Esophagus squamous epithelium (tissue), 5 donors: Measurements from ENCODE around the gene HIRIP3. TPM values are rescaled to one million over a fixed set of nuclear protein-coding genes. Genes with fewer than 3 reads are reported as not detected.
"Not testable (repeated sequence)": the region's sequence is repeated elsewhere in the genome, so short reads cannot be mapped to it uniquely, and the experiment has no call there.

ENCODE experiments used
- DNase-seq: peaks from one replicate; lab custom pipeline; 2025; lab: John Stamatoyannopoulos, UW
- H3K27ac ChIP-seq, 4 donors: fragments of 200-600 bp; sonication (generic); one replicate each; pipeline ENCODE4 v1.5.1; 2016 to 2019; ENCODE audit warnings: mild to moderate bottlenecking in 1 of 4
- H3K27me3 ChIP-seq, 4 donors: fragments of 200-600 bp; sonication (generic); 1 replicate in 3 of 4; 2 replicates in 1 of 4; pipeline versions ENCODE4 v1.5.1 to v1.6.0; 2017 to 2021; ENCODE audit warnings: antibody characterized with exemption in 1 of 4
- H3K36me3 ChIP-seq, 3 donors: fragments of 200-600 bp; sonication (generic); one replicate each; pipeline ENCODE4 v1.5.1; 2016 to 2019
- H3K4me1 ChIP-seq, 3 donors: fragments of 200-600 bp; sonication (generic); one replicate each; pipeline ENCODE4 v1.5.1; 2017 to 2019
- H3K4me3 ChIP-seq, 4 donors: fragments of 200-600 bp; sonication (generic); 1 replicate in 3 of 4; 2 replicates in 1 of 4; pipeline ENCODE4 v1.5.1; 2016 to 2019; ENCODE audit warnings: mild to moderate bottlenecking in 2 of 4, moderate library complexity in 1 of 4
- H3K9me3 ChIP-seq, 3 donors: fragments of 200-600 bp; sonication (generic); one replicate each; pipeline ENCODE4 v1.5.1; 2016 to 2019
- POLR2A ChIP-seq, 4 donors: fragments of 450-650 bp; IDR thresholded peaks; one replicate each; pipeline ENCODE4 v1.6.1; 2017; ENCODE audit warnings: antibody characterized with exemption in 4 of 4, mild to moderate bottlenecking in 4 of 4, moderate library complexity in 3 of 4
- WGBS, 2 donors: methylation state at CpG; one replicate each; pipeline ENCODE4 v1.1.5; 2018; 5-methylcytosine and 5-hydroxymethylcytosine counted together
- intact Hi-C: fragments of 100-400 bp; cut with DNase I; formaldehyde crosslinking; loops from one replicate; pipeline ENCODE4 v1.15.0; 2022
- total RNA-seq, 4 donors: library from RNA; depleted of rRNA; stranded (reverse); fragments of >200 nt; gene quantifications; one replicate each; pipeline ENCODE4 v1.1.0, GENCODE V29; 2016
- TF ChIP-seq, protein P1 (sequence below), 6 experiments: fragments of 450-650 bp in 4 of 6; fragments of 200-600 bp in 2 of 6; sonication (generic) in 2 of 6; IDR thresholded peaks; one replicate each; pipeline ENCODE4 v1.5.1; 2016 to 2019; ENCODE audit warnings: antibody characterized with exemption in 6 of 6, mild to moderate bottlenecking in 4 of 6, moderate library complexity in 4 of 6
- donor health status: DM: yes; HTN: yes; CAD: no.

HIRIP3 gene, protein sequence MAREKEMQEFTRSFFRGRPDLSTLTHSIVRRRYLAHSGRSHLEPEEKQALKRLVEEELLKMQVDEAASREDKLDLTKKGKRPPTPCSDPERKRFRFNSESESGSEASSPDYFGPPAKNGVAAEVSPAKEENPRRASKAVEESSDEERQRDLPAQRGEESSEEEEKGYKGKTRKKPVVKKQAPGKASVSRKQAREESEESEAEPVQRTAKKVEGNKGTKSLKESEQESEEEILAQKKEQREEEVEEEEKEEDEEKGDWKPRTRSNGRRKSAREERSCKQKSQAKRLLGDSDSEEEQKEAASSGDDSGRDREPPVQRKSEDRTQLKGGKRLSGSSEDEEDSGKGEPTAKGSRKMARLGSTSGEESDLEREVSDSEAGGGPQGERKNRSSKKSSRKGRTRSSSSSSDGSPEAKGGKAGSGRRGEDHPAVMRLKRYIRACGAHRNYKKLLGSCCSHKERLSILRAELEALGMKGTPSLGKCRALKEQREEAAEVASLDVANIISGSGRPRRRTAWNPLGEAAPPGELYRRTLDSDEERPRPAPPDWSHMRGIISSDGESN
- total RNA-seq: 10 to 100 TPM in 2 of 4 donors, 1 to 10 TPM in 2; 5.1 to 12.8 (median 9.7) TPM

DNA sequence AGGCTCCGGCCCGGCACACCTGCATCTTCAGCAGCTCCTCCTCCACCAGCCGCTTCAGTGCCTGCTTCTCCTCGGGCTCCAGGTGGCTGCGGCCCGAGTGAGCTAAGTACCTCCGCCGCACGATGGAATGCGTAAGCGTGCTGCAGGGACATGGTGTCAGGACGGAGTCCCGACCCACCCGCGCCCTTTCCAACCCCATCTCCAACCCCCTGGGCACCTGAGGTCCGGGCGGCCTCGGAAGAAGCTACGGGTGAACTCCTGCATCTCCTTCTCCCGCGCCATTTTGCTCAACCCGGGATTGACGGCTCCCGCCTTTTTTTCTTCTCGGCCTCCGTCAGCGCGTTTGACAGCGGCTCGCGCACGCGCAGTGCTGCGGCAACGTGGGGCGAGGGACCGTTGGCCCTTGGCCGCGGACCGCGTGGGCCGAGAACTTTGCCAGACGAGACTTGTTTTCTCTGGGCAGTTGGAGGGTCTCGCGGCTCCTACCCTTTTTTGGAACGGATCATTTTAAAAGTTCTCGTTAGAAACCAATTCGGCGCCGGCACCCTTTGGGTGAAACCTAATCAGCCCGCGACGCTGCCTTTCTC lies at the start of gene HIRIP3:
HIRIP3 (minus strand) TSS at position 294 of the 587 bp plus-strand sequence; CDS start at position 282, 12 bp downstream.
- H3K4me3 ChIP-seq: peak within 1 kb of the TSS; percentile 58 to 96 (median 82)
- intact Hi-C loops: no loop called here
- peaks cover 5 to 66% (median 27%) of the 10 kb centered on the region in 3 donors for H3K36me3 ChIP-seq
- no peak for TF ChIP-seq POLR2A (IDR thresholded peaks at IDR 0.05)
- peak; percentile 63 for DNase-seq
- H3K27me3 ChIP-seq: no peaks in the 10 kb centered on the region
- H3K9me3 ChIP-seq: no peaks in the 10 kb centered on the region
- 0% methylated on average over 1 of the region's 53 CpGs; no CpG with 5 or more reads in 1 of the 2 donors for WGBS, 2 donors
- peak within 1 kb of the TSS; percentile 90 to 98 (median 96) for H3K27ac ChIP-seq
- peaks cover 19 to 35% (median 20%) of the 10 kb centered on the region in 3 donors for H3K4me1 ChIP-seq

DNA sequence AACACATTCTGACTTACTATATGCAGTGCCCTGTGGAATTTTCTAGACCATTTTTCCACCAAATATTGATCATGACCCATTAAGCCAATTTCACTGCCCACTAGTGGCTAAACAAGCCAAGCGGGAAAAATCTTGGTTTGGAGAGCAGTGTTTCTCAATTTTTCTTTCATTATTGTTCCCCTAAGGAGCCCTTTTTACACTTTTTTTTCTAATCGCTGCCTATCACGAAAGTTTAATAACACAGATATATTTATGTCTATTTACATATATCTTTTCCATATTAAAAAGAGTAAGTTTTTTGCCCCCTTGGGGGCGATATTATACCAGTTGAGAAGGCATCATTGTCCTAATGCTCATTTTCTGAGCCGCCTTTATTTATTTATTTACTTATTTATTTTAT lies 46.4 kb upstream of the HIRIP3 start:
- intact Hi-C loops: no loop called here
- TF ChIP-seq, protein P1, sequence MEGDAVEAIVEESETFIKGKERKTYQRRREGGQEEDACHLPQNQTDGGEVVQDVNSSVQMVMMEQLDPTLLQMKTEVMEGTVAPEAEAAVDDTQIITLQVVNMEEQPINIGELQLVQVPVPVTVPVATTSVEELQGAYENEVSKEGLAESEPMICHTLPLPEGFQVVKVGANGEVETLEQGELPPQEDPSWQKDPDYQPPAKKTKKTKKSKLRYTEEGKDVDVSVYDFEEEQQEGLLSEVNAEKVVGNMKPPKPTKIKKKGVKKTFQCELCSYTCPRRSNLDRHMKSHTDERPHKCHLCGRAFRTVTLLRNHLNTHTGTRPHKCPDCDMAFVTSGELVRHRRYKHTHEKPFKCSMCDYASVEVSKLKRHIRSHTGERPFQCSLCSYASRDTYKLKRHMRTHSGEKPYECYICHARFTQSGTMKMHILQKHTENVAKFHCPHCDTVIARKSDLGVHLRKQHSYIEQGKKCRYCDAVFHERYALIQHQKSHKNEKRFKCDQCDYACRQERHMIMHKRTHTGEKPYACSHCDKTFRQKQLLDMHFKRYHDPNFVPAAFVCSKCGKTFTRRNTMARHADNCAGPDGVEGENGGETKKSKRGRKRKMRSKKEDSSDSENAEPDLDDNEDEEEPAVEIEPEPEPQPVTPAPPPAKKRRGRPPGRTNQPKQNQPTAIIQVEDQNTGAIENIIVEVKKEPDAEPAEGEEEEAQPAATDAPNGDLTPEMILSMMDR (IDR thresholded peaks at IDR 0.05): peak in 4 of 6 experiments; percentile 4 to 44 (median 32)
- TF ChIP-seq POLR2A (IDR thresholded peaks at IDR 0.05): no peak
- DNase-seq: no peak

DNA sequence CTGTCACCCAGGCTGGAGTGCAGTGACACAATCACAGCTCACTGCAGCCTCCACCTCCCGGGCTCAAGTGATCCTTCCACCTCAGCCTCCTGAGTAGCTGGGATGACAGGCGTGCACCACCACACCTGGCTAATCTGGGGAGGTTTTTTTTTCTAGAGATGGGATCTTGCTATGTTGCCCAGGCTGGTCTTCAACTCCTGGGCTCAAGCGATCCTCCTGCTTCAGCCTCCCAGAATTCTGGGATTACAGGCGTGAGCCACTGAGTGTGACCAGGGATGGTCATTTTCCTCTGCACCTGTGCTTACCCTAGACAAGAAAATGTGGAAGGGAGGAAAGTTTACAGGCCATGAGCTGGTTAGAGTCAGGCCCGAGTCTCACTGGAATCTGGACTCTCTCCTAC lies 45.3 kb upstream of the HIRIP3 start:
- intact Hi-C loops, H3K36me3 ChIP-seq, H3K27ac ChIP-seq, H3K4me1 ChIP-seq, DNase-seq, H3K9me3 ChIP-seq, H3K4me3 ChIP-seq: not testable (repeated sequence)
- 85 to 86% methylated on average over 4 to 5 of the region's 5 CpGs for WGBS, 2 donors
- H3K27me3 ChIP-seq: peaks cover 0 to 28% (median 2%) of the 10 kb centered on the region in 4 donors

More for the DNA sequence above, 46.4 kb upstream of the HIRIP3 start:
- Histone ChIP-seq H3K36me3 (no peaks in the 10 kb centered on the region), H3K27me3 (peaks cover 0 to 20% (median 2%) of the 10 kb centered on the region in 4 donors), H3K9me3 (no peaks in the 10 kb centered on the region), H3K4me1 (no peaks in the 10 kb centered on the region), H3K4me3 (no peak overlapping the region), H3K27ac (no peak overlapping the region)
- WGBS, 2 donors: 13 to 16% methylated on average over 5 of the region's 5 CpGs

DNA sequence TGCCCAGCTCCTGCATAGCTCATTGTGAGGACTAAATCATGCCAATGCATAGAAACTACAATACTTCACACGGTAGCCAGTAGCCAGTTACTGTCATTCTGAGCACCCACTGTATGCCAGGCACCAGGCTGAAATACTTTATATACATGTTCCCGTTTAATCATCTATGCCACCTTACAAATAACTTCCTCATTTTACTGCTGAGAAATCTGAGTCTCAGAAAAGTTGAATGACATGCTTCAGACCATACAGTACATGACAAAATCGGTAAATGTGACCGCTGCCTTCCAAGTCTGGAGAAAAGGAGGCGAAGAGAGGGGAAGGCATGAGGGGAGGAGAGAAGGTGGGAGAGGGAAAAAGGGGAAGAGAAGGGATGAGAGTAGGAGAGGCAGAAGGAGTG lies 44.8 kb upstream of the HIRIP3 start:
- Histone ChIP-seq H3K27ac (no peak overlapping the region), H3K36me3 (no peaks in the 10 kb centered on the region), H3K4me1 (no peaks in the 10 kb centered on the region), H3K27me3 (peaks cover 0 to 33% (median 2%) of the 10 kb centered on the region in 4 donors), H3K9me3 (no peaks in the 10 kb centered on the region), H3K4me3 (no peak overlapping the region)
- WGBS, 2 donors: 62 to 64% methylated on average over 5 of the region's 5 CpGs
- TF ChIP-seq POLR2A (IDR thresholded peaks at IDR 0.05): no peak
- TF ChIP-seq, protein P1 (IDR thresholded peaks at IDR 0.05): no peak
- DNase-seq: no peak
- intact Hi-C loops: no loop called here

DNA sequence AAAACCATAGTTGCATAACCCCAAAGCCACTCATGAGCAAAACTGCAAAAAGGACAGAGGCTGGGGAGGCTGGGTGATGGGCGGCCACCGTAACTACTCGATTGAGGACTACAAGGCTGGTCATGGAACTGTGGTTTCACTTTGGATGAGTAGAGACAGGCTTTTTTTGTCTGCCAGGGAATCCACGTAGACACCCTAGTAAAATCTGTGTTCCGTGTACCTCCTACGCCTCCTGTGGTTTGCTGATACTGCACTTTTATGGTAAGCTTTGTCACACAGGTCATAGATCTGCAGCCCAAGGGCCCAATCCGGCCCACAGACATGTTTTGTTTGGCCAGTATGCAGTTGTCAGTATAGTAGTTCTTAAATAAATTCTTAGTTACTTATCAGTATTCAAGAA lies 37.9 kb upstream of the HIRIP3 start:
- DNase-seq: no peak
- H3K9me3 ChIP-seq: no peaks in the 10 kb centered on the region
- H3K27me3 ChIP-seq: peaks cover 0 to 85% (median 17%) of the 10 kb centered on the region in 4 donors
- no peak overlapping the region for H3K27ac ChIP-seq
- peaks cover 6 to 14% (median 11%) of the 10 kb centered on the region in 3 donors for H3K4me1 ChIP-seq
- TF ChIP-seq POLR2A (IDR thresholded peaks at IDR 0.05): no peak
- TF ChIP-seq, protein P1 (IDR thresholded peaks at IDR 0.05): no peak
- 50 to 60% methylated on average over 7 of the region's 7 CpGs for WGBS, 2 donors
- H3K4me3 ChIP-seq: no peak overlapping the region
- H3K36me3 ChIP-seq: no peaks in the 10 kb centered on the region
- intact Hi-C loops: no loop called here
